Chondrocyte (in vitro differentiated cells): ENCODE data around the gene AKAP12. TPM values are rescaled to one million over a fixed set of nuclear protein-coding genes. Genes with fewer than 3 reads are reported as not detected.

Experiments used
- DNase-seq: peaks from one replicate; pipeline ENCODE4 v3.0.0; 2021; ENCODE audit warnings: mixed read lengths, low spot score
- H3K27ac Mint-ChIP-seq: one replicate; pipeline ENCODE4 v1.8.0; 2021; ENCODE audit warnings: mild to moderate bottlenecking, moderate library complexity, mixed read lengths; ENCODE audit not compliant: unreplicated experiment
- H3K27me3 Mint-ChIP-seq: 2 replicates; pipeline ENCODE4 v1.8.0; 2021; ENCODE audit warnings: low read depth, mixed read lengths
- H3K36me3 Mint-ChIP-seq: 2 replicates; pipeline ENCODE4 v1.8.0; 2021; ENCODE audit warnings: low read depth, mixed read lengths
- H3K4me1 Mint-ChIP-seq: 2 replicates; pipeline ENCODE4 v1.8.0; 2021; ENCODE audit warnings: low read depth, mild to moderate bottlenecking, mixed read lengths
- H3K4me3 Mint-ChIP-seq: one replicate; pipeline ENCODE4 v1.8.0; 2021; ENCODE audit warnings: mild to moderate bottlenecking, moderate library complexity, mixed read lengths; ENCODE audit not compliant: unreplicated experiment
- H3K9me3 Mint-ChIP-seq: 2 replicates; pipeline ENCODE4 v1.8.0; 2021; ENCODE audit warnings: low read depth, mixed read lengths
- total RNA-seq: library from RNA; stranded (reverse); gene quantifications from 3 replicates; pipeline ENCODE4 v1.2.1, GENCODE V29; 2021
- TF ChIP-seq, protein P1 (sequence below): fragments of 200-600 bp; sonication (generic); IDR thresholded peaks from 2 replicates; pipeline ENCODE4 v1.5.0; 2021; ENCODE audit warnings: antibody characterized with exemption, mild to moderate bottlenecking, moderate library complexity

Gene AKAP12
- total RNA-seq, 1 donor from 2014 or later, result 176 TPM

DNA sequence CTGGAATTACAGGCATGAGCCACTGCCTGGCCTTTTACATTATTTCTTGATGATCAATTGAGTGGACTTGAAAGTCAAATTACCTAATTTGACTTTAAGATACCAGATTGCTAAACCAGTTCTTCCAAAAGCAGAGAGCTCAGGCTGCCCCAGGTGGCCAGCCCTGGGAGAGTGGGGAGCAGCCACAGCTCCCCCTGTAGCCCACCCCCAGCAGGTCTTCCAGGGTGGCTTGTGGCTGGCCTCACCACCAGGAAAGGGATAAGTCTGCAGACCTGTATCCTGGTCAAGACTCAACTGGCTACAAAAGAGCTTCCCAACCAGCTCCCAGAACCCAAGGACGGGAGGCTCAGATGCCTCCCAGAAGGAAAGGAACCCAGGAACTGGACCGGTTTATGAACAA lies 23.8 kb upstream of the AKAP12 start:
- DNase-seq, result no peak
- peaks cover 12% of the 10 kb centered on the region for H3K9me3 Mint-ChIP-seq
- H3K4me1 Mint-ChIP-seq, result no peaks in the 10 kb centered on the region

DNA sequence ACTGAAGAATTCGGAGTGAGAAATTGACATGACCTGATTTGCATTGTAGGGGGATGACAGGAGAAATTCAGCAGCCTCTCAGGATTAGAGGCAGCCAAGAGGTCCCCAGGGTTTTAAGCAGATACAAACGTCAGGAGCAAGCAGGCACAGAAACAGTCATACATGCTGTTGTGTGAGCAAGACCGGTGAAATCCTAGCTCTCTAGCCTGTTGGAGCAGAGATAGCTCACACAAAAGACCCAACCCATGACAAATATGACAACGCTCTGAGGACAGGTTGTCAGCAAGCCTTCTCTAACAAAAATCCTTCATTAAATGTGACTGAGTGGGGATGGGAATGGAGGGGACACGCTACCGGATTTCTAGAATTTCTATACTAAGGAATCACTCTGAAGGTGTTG lies 23.0 kb upstream of the AKAP12 start:
- no peaks in the 10 kb centered on the region for H3K27me3 Mint-ChIP-seq

More for the DNA sequence above, 23.8 kb upstream of the AKAP12 start:
- H3K36me3 Mint-ChIP-seq, result no peaks in the 10 kb centered on the region
- no peaks in the 10 kb centered on the region for H3K27me3 Mint-ChIP-seq
- no peak overlapping the region for H3K4me3 Mint-ChIP-seq
- H3K27ac Mint-ChIP-seq, result no peak overlapping the region
- TF ChIP-seq, protein P1, sequence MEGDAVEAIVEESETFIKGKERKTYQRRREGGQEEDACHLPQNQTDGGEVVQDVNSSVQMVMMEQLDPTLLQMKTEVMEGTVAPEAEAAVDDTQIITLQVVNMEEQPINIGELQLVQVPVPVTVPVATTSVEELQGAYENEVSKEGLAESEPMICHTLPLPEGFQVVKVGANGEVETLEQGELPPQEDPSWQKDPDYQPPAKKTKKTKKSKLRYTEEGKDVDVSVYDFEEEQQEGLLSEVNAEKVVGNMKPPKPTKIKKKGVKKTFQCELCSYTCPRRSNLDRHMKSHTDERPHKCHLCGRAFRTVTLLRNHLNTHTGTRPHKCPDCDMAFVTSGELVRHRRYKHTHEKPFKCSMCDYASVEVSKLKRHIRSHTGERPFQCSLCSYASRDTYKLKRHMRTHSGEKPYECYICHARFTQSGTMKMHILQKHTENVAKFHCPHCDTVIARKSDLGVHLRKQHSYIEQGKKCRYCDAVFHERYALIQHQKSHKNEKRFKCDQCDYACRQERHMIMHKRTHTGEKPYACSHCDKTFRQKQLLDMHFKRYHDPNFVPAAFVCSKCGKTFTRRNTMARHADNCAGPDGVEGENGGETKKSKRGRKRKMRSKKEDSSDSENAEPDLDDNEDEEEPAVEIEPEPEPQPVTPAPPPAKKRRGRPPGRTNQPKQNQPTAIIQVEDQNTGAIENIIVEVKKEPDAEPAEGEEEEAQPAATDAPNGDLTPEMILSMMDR, result no peak

DNA sequence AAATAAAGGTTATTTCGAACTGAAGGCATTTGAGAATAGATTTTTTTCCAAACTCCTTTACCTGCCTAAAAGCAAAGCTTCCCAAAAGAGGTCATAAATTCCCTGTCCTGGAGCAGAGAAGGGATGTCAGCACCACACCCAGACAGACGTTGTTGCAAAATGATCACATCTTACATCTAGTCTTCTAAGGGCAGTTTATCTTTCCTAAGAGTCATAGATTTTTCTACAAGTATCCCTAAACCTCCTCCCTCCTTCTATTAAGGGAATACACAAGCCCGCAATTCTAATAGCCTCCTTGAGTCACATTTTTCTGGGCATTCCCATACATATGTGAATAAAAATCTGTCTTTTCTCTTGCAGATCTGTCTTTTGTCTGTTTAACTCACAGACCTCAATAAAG lies 20.6 kb upstream of the AKAP12 start:
- Mint-ChIP-seq H3K4me1 (no peaks in the 10 kb centered on the region), H3K27me3 (no peaks in the 10 kb centered on the region), H3K9me3 (no peaks in the 10 kb centered on the region), H3K4me3 (no peak overlapping the region), H3K36me3 (no peaks in the 10 kb centered on the region), H3K27ac (no peak overlapping the region)
- no peak for DNase-seq
- TF ChIP-seq, protein P1, result no peak

More for the DNA sequence above, 23.0 kb upstream of the AKAP12 start:
- Mint-ChIP-seq H3K27ac (no peak overlapping the region), H3K9me3 (peaks cover 7% of the 10 kb centered on the region), H3K36me3 (no peaks in the 10 kb centered on the region), H3K4me1 (no peaks in the 10 kb centered on the region), H3K4me3 (no peak overlapping the region)
- DNase-seq, result no peak
- TF ChIP-seq, protein P1, result no peak

DNA sequence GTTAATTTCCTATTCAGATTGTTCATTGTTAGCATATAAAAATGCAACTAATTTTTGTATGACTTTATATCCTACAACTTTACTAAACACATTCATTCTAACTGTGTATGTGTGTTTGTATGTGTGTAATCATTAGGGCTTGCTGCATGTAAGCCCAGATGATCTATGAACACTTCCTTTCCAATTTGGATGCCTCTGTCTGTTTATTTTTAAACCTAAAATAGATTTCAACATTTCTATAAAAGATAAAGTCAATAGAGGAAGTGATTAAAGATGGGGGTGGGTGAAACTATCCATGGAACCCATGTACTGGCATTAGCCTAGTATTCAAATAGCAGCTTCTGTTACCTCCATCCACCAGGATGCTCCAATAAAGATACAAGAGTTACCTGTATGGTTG lies 15.7 kb upstream of the AKAP12 start:
- Mint-ChIP-seq H3K27ac (no peak overlapping the region), H3K4me1 (no peaks in the 10 kb centered on the region), H3K9me3 (no peaks in the 10 kb centered on the region), H3K27me3 (no peaks in the 10 kb centered on the region), H3K36me3 (no peaks in the 10 kb centered on the region), H3K4me3 (no peak overlapping the region)
- TF ChIP-seq, protein P1, result no peak
- DNase-seq, result no peak

DNA sequence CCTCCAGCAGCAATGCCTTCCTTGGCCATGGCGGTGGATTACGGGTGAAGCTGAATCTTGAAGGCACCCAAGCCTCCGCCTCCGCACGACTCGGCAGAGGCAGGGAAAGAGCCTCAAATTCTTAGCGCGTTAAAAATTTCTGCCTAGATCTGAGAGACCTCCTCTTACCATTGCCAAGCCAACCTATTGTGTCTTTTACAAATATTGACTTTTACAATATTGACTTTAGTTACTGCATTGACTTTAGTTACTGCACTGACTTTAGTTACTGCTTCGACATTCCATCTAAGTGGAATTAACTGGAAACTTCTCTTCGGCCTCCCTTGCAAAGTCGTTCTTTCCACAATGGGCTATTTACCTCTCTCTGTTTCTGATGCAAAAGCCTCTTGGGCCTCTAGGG lies 13.8 kb upstream of the AKAP12 start:
- Mint-ChIP-seq H3K36me3 (no peaks in the 10 kb centered on the region), H3K9me3 (no peaks in the 10 kb centered on the region), H3K27me3 (no peaks in the 10 kb centered on the region), H3K4me3 (no peak overlapping the region), H3K27ac (no peak overlapping the region), H3K4me1 (no peaks in the 10 kb centered on the region)
- TF ChIP-seq, protein P1, result no peak
- DNase-seq, result no peak
